ENCODE measurements around the gene CEMP1. TPM values are rescaled to one million over a fixed set of nuclear protein-coding genes. Genes with fewer than 3 reads are reported as not detected.

CEMP1 gene
- total RNA-seq, 1 donor from 2014 or later = not detected

DNA sequence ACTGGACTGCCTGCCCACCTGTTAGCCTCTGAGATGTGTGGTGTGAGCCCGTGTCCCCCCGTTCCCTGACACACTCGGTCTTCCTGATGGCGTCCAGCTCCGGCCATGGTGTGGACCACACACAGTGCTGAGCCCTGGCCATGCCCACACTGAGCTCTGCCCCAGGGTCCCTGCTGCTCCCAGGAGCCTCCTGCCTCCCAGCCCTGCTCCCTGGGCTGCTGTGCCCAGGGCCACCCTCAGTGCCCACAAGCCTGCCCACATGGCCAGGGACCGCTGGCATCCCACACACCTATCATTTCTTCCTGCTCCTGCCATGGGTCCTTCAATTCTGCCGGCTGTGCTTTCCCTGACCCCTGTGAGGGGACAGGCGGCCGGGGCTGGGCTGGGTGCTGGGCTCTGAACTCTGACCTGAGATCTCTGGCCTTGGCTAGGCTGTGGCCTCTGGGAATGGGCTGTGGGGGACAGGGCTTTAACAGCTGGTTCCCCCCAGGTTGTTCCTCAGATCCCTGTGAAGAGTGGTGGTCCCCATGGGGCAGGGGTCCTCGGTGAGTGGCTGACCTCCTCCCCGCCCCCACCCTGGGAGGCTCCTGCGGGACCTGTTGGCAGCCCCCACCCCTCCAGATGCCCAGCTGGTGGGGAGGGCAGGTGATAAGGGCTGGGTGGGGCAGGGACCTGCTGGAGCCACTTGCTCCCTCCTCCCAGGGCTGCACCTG is 4.0 kb downstream of the CEMP1 start:
- DNase-seq (ENCODE audit: missing footprints) (peak; percentile 43), ATAC-seq (no peak)
- intact Hi-C loops (cut with DNase I) = no loop called here

DNA sequence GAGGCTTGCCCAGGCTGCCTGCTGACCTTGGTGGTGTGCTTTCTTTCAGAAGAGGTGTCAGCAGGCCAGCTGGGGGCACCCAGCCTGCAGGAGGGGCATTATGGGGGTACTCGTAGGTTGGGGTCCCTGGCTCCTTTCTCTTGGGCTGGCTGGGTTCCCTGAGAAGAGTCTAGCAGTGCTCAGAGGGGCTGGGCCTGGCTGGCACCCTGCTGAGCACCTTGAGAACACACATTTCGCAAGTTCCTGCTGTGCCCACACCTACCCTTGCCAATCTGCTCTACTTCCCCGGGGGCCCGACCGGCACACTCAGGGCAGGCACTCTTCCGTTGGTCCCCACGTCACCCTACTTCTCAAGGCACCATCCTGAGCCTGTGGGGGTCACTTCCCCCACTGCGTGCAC is 5.1 kb downstream of the CEMP1 start:
- intact Hi-C loops (cut with DNase I) = no loop called here
- DNase-seq (ENCODE audit: missing footprints) = peak; percentile 53
- no peak for ATAC-seq

DNA sequence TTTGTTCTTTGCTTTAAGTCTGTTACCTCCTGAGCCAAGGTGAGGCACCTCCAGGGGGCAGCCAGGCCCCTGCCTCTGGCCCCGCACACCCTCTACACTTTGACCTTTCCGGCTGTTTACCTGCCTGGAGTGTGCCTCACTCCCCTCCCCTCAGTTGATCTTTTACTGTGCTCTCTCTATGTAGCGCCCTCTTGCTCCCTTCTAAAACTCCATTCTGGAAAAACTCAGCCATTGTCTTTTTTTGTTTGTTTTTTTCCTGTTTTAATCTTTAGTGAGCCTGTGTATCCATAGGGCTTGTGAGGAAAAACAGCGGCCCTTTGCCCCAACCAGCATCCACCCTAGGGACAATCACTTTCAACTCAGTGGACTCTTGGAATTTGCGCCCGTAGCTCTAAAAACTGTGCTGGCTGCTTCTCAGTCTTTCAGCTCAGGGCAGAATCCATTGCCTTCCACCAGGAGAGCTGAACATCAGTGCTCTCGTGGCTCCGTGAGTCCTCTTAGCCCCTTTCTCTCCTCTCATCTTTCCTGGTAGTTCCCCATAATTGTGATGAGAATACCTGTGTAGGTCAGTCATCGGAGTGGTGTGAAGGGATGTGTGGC is 6.8 kb downstream of the CEMP1 start:
- intact Hi-C loops (cut with DNase I) = no loop called here
- no peak for ATAC-seq
- peak; percentile 11 for DNase-seq (ENCODE audit: missing footprints)

DNA sequence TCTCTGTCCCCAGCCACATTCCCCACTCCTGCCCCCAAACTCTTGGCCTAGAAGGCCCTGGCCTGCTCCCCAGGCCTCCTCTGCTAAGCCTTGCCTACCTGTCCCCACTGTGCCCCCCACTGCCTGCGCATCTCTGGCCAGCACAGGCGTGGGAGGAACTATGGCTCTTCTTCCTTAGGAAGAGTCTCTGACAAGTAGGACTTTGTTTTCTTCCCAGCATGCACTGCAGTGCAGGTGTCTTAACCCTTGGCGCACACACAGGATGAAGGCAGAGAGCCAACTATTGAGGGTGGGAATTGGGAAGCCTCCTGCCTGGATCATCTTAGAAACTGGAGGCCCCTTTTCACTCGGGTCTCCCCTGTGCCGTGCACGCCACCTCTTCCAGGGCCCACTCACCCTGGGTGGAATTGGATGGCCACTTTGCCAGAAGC is 7.4 kb downstream of the CEMP1 start:
- ATAC-seq (no peak), DNase-seq (ENCODE audit: missing footprints) (peak; percentile 56)
- intact Hi-C loops (cut with DNase I) = no loop called here

DNA sequence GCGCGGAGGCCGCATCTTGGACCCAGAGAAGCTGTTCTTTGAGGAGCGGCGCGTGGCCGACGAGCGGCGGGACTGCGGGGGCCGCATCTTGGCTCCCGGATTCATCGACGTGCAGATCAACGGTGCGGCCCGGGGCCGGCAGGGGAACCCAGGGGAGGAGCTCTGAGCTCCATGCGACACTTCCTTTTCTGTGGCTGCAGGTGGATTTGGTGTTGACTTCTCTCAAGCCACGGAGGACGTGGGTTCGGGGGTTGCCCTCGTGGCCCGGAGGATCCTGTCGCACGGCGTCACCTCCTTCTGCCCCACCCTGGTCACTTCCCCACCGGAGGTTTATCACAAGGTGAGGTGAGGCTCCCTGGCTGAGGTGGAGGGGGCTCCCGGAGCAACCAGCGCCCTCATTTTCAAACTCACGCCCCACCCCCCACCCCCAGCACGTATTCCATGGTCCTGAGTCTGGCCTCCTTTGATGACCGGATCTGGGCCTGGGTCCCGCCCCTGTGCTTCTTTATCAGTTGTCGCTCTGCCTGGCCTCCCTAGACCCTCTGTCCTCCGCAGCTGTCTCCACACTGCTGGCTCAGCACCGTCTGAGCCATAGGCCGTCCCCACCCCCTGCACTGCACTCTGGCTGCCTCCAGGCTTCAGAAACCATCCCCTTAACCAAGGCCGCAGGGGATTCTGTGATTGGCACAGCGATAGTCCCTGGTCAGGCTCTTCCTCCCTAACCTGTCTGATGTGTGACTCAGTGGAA is 10.2 kb downstream of the CEMP1 start:
- intact Hi-C loops (cut with DNase I) = no loop called here
- peak; percentile 82 for DNase-seq (ENCODE audit: missing footprints)
- ATAC-seq = no peak

DNA sequence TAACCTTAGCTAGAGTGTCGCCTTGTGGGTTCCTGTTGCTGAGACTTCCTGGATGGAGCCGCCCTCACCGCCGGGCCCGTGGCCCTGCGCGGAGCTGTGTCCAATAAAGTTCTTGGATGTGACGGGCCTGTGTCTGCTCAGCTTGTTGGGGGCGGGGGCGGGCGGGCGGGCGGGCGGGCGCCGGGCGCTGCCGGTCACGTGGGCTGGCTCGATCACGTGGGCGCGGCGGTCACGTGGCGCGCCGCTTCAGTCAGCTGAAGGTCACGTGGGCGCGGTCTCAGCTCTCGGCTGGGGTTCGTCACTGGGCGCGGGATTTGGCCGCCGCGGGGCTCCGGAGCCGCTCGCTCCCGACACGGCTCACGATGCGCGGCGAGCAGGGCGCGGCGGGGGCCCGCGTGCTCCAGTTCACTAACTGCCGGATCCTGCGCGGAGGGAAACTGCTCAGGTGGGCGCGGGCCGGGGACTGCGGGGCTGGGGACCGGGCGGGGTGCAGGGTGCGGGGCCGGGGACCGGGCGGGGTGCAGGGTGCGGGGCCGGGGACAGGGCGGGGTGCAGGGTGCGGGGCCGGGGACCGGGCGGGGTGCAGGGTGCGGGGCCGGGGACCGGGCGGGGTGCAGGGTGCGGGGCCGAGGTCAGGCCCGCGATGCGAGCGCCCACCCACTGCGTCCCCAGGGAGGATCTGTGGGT is 11.0 kb downstream of the CEMP1 start, which contains the start of gene AMDHD2:
Gene AMDHD2, plus strand, starts transcription at position 275 of the 687 bp plus-strand sequence. Its CDS starts 88 bp downstream, at position 363.
- intact Hi-C loops (cut with DNase I) = no loop called here
- peak; percentile 96 for DNase-seq (ENCODE audit: missing footprints)
- peak; percentile 78 for ATAC-seq

DNA sequence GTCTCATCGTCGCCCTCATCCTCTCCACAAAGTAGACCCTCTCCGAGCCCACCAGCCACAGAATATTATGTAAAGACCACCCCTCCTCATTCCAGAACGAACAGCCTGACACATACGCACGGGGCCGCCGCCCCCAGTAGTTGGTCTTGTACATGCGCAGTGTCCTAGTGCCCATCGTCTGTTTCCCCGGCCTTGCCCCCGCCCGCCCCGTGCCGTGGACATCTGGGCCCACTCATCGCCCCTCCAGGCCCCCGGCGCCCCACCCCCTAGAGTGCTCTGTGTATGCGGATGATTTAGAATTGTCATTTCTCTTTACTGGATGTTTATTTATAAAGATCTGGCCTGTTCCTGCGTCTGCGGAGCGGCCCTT is 11.5 kb downstream of the CEMP1 start:
- DNase-seq (ENCODE audit: missing footprints) (no peak), ATAC-seq (no peak)
- intact Hi-C loops (cut with DNase I) = no loop called here

DNA sequence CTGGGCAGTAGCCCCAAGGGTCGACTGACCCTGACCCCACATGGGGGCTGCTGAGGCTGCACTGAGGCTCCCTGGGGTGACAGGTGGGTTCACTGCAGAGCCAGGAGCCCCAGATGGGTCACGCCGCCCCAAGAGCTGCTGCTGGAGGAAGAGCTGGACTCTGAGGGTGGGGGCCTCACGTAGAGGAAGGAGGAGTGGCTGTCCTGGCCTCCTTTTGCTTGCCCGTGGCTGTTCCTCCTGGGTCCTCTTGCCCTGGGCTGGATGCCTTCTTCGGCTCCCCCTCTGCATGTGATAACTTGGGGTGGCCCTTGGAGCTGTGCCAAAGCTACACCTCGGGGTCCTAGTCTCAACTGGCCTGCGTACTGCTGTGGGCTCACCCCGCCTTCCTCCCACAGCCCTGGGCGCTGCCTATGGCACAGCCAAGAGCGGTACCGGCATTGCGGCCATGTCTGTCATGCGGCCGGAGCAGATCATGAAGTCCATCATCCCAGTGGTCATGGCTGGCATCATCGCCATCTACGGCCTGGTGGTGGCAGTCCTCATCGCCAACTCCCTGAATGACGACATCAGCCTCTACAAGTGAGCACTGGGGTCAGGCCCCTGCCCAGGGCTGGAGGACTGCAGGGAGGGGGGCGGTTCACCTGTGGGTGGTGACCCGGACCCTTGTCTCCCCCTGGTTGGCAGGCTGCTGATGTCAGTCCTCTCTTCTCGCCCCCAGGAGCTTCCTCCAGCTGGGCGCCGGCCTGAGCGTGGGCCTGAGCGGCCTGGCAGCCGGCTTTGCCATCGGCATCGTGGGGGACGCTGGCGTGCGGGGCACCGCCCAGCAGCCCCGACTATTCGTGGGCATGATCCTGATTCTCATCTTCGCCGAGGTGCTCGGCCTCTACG is 12.1 kb downstream of the CEMP1 start:
- DNase-seq (ENCODE audit: missing footprints) (peak; percentile 73), ATAC-seq (no peak)
- intact Hi-C loops (cut with DNase I) = no loop called here

DNA sequence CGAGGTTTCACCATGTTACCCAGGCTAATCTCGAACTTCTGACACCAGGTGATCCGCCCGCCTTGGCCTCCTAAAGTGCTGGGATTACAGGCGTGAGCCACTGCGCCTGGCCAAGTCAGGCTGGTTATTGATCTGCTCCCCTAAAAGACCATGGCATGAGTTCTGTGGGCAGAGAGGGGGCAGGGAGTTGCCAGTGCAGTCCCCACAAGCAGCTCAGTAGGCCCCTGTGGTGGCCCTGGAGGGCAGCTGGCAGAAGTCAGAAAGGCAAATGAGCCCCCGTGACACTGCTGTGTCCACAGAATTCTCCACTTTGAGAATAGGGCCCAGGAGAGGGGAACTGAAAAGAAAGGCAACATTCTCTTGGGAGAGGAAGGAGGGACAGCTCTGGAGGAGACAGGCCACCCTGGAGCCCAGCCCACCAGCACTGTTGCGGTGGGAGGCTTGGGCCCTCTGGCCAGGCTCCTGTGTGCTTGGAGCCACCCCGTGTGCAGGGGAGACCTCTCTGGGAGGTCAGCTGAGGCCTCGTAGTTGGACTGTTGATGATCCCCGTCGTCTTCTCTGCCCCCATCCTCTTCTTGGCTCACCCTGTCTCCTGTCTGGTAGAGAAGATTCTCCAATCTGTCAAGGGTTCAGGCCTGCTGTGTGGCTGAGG is 13.1 kb downstream of the CEMP1 start:
- no peak for ATAC-seq
- intact Hi-C loops (cut with DNase I) = no loop called here
- DNase-seq (ENCODE audit: missing footprints) = peak; percentile 30

DNA sequence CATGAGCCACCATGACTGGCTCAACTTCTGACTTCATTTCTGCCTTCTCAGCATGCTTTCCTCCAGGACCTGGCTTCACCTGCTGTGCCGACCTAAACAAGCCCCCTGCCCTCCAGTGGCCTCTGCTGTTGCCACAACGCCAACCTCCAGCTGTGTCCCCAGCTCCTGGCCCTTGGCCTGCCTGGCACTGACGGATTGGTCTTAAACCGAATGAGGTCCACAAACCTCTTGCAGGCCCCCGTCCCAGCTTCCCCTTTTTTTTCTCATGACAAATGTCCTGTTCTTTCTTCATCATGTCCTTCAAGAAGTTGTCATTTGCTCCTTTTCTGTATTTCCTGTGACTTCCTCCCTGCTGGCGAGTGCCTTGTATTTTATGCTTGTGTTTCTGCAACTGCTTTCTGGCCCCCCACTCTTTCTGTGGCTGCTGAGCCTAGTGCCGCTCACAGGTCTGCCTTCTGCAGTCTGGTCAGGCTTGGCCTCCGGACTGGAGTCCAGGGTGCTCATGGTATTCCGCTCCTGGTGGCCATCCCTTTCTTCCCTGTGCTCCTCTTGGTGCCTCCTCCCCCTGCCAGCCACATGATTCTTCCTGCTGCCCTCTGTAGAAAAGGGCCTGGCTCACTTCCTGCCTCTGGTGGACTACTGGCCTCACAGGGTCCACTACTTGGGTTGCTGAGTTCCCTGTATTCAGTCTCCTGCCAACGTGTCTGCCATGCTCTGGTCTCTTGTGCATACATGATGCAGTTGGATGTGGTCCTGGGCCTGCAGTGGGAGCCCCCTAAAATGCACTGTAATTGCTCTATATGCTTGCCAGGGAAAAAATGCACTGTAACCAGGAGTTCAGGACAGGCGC is 14.6 kb downstream of the CEMP1 start:
- intact Hi-C loops (cut with DNase I) = no loop called here
- ATAC-seq (no peak), DNase-seq (ENCODE audit: missing footprints) (peak; percentile 79)

DNA sequence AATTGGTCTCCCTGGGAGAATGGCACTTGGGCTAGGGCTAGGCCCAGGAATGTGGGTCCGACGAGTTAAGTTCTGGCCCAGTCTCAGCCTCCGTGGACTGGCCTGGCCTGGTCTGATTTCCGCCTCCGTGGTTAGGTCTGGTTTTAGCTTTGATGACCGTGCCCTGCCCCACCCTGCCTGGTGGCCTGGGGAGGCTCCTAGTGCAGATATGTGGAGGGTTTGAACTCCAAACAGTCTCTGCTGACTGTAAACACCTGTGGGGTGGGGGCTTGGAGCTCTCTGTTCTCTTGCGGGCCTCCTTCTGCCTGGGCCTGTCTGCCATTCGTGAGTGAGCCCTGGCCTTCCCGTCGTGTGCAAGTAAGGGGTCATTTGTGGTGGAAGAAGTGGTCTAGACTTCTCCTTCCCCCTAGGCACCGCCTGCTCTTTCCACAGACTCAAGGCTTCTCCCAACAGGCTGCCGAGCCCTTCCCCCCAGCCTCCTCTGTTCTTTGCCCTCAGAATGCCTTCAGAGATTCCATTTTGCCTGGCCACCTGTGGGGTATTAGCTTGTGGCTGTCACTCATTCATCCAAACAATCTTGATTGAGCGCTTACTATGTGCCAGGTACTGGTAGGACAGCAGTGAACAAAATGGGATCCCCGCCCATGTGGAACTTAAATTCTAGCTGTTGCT is 15.9 kb downstream of the CEMP1 start:
- DNase-seq (ENCODE audit: missing footprints) (peak; percentile 62), ATAC-seq (no peak)
- intact Hi-C loops (cut with DNase I) = no loop called here

DNA sequence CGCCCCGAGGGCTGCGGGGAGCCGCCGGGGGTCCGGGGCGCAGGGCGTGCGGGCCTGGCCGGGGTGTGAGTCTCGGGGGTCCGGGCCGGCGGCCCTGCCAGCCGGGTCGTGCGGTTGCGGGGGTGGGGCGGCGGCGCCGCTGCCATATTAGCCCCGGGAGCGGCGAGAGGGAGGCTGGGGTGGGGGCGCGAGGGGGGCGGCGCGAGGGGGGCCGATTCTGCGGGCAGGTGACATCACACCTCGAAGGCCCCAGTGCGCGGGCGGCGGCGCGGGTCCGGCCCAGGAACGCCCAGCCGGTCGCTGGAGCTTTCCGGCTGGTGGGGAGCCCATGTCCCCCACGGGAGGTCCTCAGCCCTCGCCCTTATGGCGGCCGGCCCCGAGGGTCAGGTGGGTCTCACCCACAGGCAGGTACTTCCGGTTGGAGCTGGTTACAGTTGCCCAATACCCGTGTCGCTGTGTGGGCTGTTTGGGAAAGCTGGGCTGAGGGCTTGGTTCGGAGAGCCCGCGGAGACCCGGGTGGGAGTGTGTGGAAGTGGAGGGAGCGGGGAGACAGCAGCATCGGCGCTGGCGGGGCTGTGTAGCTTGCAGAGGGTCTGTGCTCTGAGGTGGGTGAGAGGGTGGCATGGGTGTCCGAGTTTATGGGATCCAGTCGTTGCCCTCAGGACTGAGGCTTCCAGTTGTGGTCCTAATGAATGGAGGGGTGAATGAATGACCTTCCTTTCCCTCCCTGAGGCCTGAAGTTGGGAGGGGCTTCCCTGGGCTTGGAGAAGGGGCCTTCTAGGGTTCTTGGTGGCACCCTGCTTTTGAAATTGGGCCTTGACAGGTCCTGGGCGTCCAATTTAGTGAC is 16.7 kb downstream of the CEMP1 start:
- intact Hi-C loops (cut with DNase I) = loop anchor here (5.0 kb wide), 1 partner anchor 307 kb away; the partner anchor contains the start of gene MLST8
- no peak for ATAC-seq
- no peak for DNase-seq (ENCODE audit: missing footprints)

DNA sequence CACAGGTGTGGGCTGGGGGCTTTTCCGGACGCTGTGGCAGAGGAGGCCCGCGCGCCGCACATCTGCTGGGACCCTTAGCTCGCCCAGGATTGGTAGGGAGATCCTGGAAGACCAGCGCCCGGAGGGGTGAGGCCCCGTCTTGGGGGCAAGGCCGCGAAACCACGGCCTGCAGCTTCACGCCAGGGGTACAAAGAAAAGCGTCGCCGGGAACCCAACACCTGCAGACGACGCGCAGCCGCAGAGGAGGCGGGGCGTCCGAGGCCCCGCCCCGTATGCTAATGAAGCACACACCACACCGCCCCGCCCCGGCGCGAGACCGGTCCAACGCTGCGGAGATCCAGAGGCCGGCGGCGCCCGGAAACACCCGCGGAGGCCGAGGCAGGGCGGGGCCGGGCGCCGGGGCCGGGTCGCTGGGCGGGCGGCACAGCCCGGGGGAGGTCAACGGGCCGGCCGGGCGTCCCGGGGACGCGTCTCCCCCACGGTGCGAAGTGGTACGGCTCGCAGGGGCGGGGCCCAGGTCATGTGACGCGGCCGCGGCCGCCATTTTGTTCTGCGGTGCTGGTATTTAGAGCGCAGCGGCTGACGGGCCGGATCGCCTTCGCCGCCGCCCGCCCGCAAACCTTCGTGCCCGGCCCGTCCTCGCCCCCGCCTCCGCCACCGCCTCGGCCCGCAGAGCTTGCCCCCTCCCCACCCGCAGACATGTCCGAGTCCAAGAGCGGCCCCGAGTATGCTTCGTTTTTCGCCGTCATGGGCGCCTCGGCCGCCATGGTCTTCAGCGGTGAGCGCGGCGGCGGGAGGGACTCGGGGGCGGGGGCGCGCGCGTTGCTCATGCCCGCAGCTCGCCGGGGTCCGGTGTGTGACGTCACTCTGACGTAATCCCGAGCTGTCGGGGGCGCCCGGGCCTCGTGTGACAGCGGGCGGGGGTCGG is 17.5 kb downstream of the CEMP1 start, which contains the start of gene ATP6V0C:
Gene ATP6V0C, plus strand, starts transcription at position 548 of the 928 bp plus-strand sequence. Its CDS starts 152 bp downstream, at position 700.
- ATAC-seq (peak; percentile 87), DNase-seq (ENCODE audit: missing footprints) (peak; percentile 97)
- intact Hi-C loops (cut with DNase I) = loop anchor here (1.0 to 5.0 kb wide), 2 partner anchors 12 to 306 kb away; partner anchors contain the start of gene MLST8

DNA sequence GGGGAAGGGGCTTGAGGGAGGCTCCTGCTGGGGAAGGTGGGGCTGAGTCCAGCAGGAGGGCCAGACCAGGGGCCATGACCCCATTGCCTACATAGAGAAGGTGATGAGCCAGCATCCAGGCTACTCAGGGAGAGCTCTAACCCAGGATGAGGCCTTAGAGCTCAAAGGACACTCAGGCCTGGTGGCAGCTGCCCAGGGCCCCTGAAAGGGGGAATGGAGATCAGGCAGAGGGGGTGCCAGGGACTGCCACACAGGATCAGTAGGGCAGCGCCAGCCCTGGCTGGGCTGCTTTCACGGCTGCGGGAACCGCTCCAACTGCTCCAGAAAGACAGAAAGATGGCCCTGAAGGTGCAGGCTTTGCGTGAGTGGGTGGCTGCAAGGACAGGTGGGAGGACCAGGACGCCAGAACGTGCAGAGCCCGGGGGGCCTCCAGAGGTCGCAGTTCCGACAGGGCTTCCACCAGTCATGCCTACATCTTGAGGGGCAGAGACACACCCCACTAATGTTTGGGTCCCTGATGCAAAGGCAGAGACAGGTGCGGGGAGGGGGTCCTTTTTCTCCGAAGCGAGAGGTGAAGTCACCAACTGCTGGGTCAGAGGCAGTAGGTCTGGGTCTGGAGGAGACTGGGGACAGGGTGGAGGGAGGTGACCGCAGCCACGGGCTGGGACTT is 18.3 kb downstream of the CEMP1 start:
- DNase-seq (ENCODE audit: missing footprints) (peak; percentile 67), ATAC-seq (no peak)
- intact Hi-C loops (cut with DNase I) = loop anchor here (1.0 to 5.0 kb wide), 2 partner anchors 12 to 306 kb away; partner anchors contain the start of gene MLST8
